Panc1 (cell line): ENCODE measurements around the gene KCNIP3. TPM values are rescaled to one million over a fixed set of nuclear protein-coding genes. Genes with fewer than 3 reads are reported as not detected.
A peak's percentile ranks its signal among the peaks of the same experiment; 100 is the strongest.

Source experiments
- ATAC-seq: fragments of 200-7000 bp; cut with Tn5 transposase; 2 replicates; pipeline ENCODE4 v1.9.1; 2020; ENCODE audit warnings: mild to moderate bottlenecking, moderate library complexity
- BruUV-seq: library from RNA; stranded (reverse); fragments of 400-500 nt; replicated peaks from 2 replicates; lab custom pipeline; 2021; lab: Mats Ljungman, UMichigan
- CTCF ChIA-PET: fragments of 300-600 bp; sonication (Branson Sonifier 250); formaldehyde crosslinking; loops from one replicate; lab custom pipeline; 2022; ENCODE audit warnings: antibody characterized with exemption; lab: Charles Lee
- POLR2A ChIA-PET: fragments of 300-600 bp; sonication (Branson Sonifier 250); formaldehyde crosslinking; loops from one replicate; lab custom pipeline; 2022; ENCODE audit warnings: antibody characterized with exemption; lab: Charles Lee
- DNase-seq: peaks from one replicate; pipeline ENCODE4 v3.0.0-alpha.2; 2010; ENCODE audit warnings: low read depth, low spot score
- H3K27ac ChIP-seq: 2 replicates; pipeline ENCODE4 v1.5.1; 2011; ENCODE audit warnings: mild to moderate bottlenecking, low read length, inconsistent platforms
- H3K27me3 ChIP-seq: fragments of 200-500 bp; sonication (Bioruptor generic); 2 replicates; pipeline ENCODE4 v1.6.0; 2014; ENCODE audit warnings: low read length, inconsistent platforms; ENCODE audit not compliant: control insufficient read depth, insufficient read depth
- H3K36me3 ChIP-seq: fragments of 200-500 bp; sonication (Bioruptor generic); 2 replicates; pipeline ENCODE4 v1.5.1; 2014; ENCODE audit warnings: inconsistent platforms, mild to moderate bottlenecking, low read length, moderate library complexity; ENCODE audit not compliant: control insufficient read depth, insufficient read depth
- H3K4me1 ChIP-seq: 2 replicates; pipeline ENCODE4 v1.5.1; 2011; ENCODE audit warnings: inconsistent platforms, mild to moderate bottlenecking, low read length, moderate library complexity; ENCODE audit not compliant: control insufficient read depth, insufficient read depth
- H3K4me3 ChIP-seq, 2 experiments: 2 replicates each; pipeline ENCODE4 v1.5.1; 2011 to 2012; ENCODE audit warnings: low read depth in 2 of 2, low read length in 2 of 2, mild to moderate bottlenecking in 2 of 2, inconsistent platforms in 1 of 2, moderate library complexity in 1 of 2
- H3K9me3 ChIP-seq: fragments of 200-500 bp; sonication (Bioruptor generic); 2 replicates; pipeline ENCODE4 v1.5.1; 2014; ENCODE audit warnings: low read depth, mild to moderate bottlenecking, inconsistent platforms, low read length, moderate library complexity; ENCODE audit not compliant: control insufficient read depth, insufficient read depth
- POLR2AphosphoS5 ChIP-seq: IDR thresholded peaks from 2 replicates; pipeline ENCODE4 v1.6.1; 2012; ENCODE audit warnings: mild to moderate bottlenecking, low read depth, low read length, moderate library complexity
- REST ChIP-seq, 2 experiments: IDR thresholded peaks; 2 replicates each; pipeline ENCODE4 v1.6.1; 2011 to 2012; ENCODE audit warnings: low read depth in 2 of 2, control low read depth in 1 of 2, low read length in 1 of 2, mild to moderate bottlenecking in 1 of 2, moderate library complexity in 1 of 2; ENCODE audit not compliant: insufficient read depth in 1 of 2
- SIN3A ChIP-seq: IDR thresholded peaks from 2 replicates; pipeline ENCODE4 v1.6.1; 2012; ENCODE audit warnings: low read depth, mild to moderate bottlenecking, low read length, moderate library complexity, borderline replicate concordance; ENCODE audit not compliant: insufficient read depth
- TCF7L2 ChIP-seq: IDR thresholded peaks from 2 replicates; pipeline ENCODE4 v1.6.1; 2011; ENCODE audit warnings: mild to moderate bottlenecking, low read depth, low read length, inconsistent platforms
- in situ Hi-C: cut with HindIII; loops from 2 replicates; pipeline ENCODE4 v1.10.0; 2016; ENCODE audit warnings: low sequenced_read_pairs, low pct_unique_long_range_greater_than_20kb
- intact Hi-C: fragments of 100-400 bp; cut with micrococcal nuclease; formaldehyde crosslinking; loops from one replicate; pipeline ENCODE4 v1.10.0; 2022; ENCODE audit not compliant: unreplicated experiment
- total RNA-seq: library from RNA; stranded (reverse); gene quantifications from one replicate; pipeline ENCODE4 v1.2.1, GENCODE V29; 2021; ENCODE audit not compliant: unreplicated experiment

KCNIP3 gene
- total RNA-seq, 1 experiment from 2014 or later = 17.5 TPM

- H3K4me3 ChIP-seq = no peak overlapping the region
- TF ChIP-seq SIN3A (no peak), POLR2AphosphoS5 (no peak), REST (IDR thresholded peaks at IDR 0.05; ENCODE audit: insufficient read depth in 1 of 2, low read depth in 2 of 2, low read length in 1 of 2) (no peak)
- H3K36me3 ChIP-seq = no peaks in the 10 kb centered on the region
- H3K4me1 ChIP-seq = peaks cover 40% of the 10 kb centered on the region
- H3K9me3 ChIP-seq = no peaks in the 10 kb centered on the region
- BruUV-seq = no TSS peak
- in situ Hi-C loops = no loop called here
- DNase-seq = no peak
- ChIA-PET CTCF (no interaction called here), POLR2A (interaction anchor here (0.6 kb wide), 1 partner anchor 13 kb away, joined by 3 read pairs; no protein-coding TSS in a partner anchor)
- peak overlapping the region; percentile 19; the same call in 1 of the 2 replicates for H3K27ac ChIP-seq
- no peaks in the 10 kb centered on the region for H3K27me3 ChIP-seq
- intact Hi-C loops = no loop called here
- ATAC-seq = no peak
These were observed 34.9 kb downstream of the KCNIP3 start for GRCh38 chr2:95332036-95332435.

GRCh38 chr2:95333056-95333455, 35.9 kb downstream of the KCNIP3 start:
- ATAC-seq (no peak), DNase-seq (no peak)
- ChIA-PET POLR2A (no interaction called here), CTCF (no interaction called here)
- H3K4me1 ChIP-seq = peaks cover 40% of the 10 kb centered on the region
- TF ChIP-seq POLR2AphosphoS5 = no peak
- no peak for TF ChIP-seq TCF7L2
- no peaks in the 10 kb centered on the region for H3K27me3 ChIP-seq
- H3K36me3 ChIP-seq = no peaks in the 10 kb centered on the region
- in situ Hi-C loops (no loop called here), intact Hi-C loops (no loop called here)
- H3K27ac ChIP-seq = peak overlapping the region; percentile 78
- no TSS peak for BruUV-seq
- no peaks in the 10 kb centered on the region for H3K9me3 ChIP-seq
- H3K4me3 ChIP-seq = no peak overlapping the region

- Histone ChIP-seq H3K27me3 (no peaks in the 10 kb centered on the region), H3K27ac (peak overlapping the region; percentile 82), H3K4me1 (peaks cover 36% of the 10 kb centered on the region), H3K9me3 (no peaks in the 10 kb centered on the region), H3K36me3 (no peaks in the 10 kb centered on the region), H3K4me3 (no peak overlapping the region; a peak in 1 of 4 replicates)
- ATAC-seq (peak; percentile 89), DNase-seq (peak; percentile 67)
- TF ChIP-seq SIN3A (no peak), POLR2AphosphoS5 (peak; percentile 53; the same call in 1 of the 2 replicates), TCF7L2 (peak; percentile 82)
- BruUV-seq = no TSS peak
- ChIA-PET POLR2A (no interaction called here), CTCF (no interaction called here)
- intact Hi-C loops (no loop called here), in situ Hi-C loops (no loop called here)
These were observed 36.8 kb downstream of the KCNIP3 start for GRCh38 chr2:95333888-95334338.
